CD4-positive, alpha-beta T cell treated with Interleukin-2 at 100 ng/mL for 4 hours (primary cell): ENCODE results near the gene SLAMF9.

Experiments
- DNase-seq: peaks from one replicate; pipeline ENCODE4 v3.0.0-alpha.2; 2020; ENCODE audit warnings: low spot score

The SLAMF9 gene

GRCh38 chr1:159932296-159933285, 21.4 kb downstream of the SLAMF9 start:
- DNase-seq: no peak

GRCh38 chr1:159931795-159932173, 22.3 kb downstream of the SLAMF9 start:
- DNase-seq: no peak

- no peak for DNase-seq
Observed at GRCh38 chr1:159931101-159931794, 22.8 kb downstream of the SLAMF9 start.

DNA sequence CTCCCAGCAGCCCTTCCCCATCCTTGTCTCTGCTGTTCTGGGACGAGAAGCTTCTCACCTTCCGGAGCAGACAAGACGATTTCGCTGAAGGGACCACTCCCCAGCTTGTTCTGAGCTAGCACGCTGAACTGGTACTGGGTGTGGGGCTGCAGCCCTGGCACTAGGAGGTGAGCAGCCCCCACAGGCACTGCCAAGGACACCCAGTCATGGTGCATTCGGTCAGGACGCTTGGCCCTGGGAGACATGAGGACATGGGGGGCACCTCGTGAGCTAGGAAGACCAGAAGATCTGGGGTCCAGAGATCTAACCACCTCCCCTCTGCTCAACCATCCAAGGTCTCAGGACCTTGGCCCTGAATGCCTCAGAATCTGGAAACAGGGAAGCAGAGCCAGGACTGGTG, 23.4 kb downstream of the SLAMF9 start:
- no peak for DNase-seq

GRCh38 chr1:159930216-159930615, 23.8 kb downstream of the SLAMF9 start:
- no peak for DNase-seq

- no peak for DNase-seq
Observed at GRCh38 chr1:159929155-159930051, 24.6 kb downstream of the SLAMF9 start.

- no peak for DNase-seq
Observed at GRCh38 chr1:159928491-159929050, 25.5 kb downstream of the SLAMF9 start.

DNA sequence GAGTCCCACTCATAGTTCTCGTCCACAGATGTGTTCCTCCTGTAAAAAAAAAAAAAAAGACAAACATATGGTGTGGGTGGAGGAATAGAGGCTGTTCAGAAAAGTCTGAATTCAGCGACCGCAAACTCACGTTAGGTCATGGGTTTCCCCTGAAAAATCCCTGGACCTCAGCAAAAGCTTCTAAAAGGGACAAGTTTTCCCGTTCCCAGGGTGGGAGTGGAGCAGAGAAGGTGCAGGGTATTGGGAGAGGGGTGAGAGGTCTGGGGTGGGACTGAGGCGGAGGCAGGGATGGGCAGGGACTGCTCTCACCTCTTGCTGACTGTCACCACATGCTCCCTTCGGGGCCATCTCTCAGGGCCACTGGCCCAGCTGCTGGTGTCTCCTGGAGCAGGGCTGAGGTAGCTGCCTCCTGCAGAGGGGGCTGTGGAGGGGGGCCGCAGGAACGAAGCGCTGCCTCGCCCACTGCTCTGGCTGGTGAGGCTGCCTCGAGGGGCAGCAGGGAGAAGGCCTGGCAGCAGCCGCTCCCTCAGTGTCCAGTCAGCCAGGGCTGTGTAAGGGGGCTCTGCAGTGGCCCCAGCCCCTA, 26.1 kb downstream of the SLAMF9 start:
- no peak for DNase-seq

GRCh38 chr1:159927211-159927848, 26.7 kb downstream of the SLAMF9 start:
- no peak for DNase-seq

- DNase-seq: no peak
Observed at GRCh38 chr1:159925719-159926078, 28.3 kb downstream of the SLAMF9 start.

DNA sequence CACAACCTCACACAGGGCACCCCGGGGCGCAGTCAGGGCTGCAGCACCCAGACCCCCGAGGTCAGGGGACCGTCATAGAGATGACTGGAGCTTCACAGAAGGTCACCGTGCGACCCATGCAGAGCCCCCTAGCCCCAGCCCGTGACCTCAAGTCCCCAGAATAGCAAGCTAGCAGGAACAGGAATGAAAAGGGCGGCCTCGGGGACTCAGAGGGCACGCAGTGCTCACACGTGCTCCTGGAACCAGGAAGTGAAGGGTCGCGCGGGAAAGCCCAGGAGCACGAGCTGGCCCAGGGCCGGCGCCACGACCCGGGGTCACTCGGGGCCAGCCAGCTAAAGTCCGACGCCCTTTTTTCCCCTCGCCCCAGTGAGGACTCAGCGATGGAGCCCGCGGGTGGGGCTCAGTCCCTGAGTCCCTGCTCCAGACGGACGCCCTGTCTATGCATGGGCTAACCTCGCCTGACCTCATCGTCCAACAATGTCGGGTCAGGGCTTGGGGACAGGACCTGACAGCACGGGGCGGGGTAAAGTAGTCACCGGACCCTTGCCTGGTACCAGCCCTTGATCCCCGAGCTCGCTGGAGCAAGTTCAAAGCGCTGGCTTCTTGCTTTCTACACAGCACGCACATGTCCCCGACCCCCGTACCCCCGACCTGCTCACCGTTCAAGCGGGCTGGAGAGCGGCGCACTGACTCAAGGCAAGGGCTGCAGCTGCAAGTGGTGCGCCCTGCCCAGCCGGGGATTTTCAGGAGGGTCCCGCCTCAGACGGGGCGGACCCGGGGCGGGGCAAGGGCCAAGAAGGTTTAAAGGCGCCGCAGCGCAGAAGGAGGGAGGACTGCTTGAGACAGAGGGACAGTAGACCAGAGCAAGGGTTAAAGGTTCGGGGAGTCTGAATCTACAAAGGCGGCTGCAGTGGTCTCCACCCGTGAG, 29.0 kb downstream of the SLAMF9 start, which contains the start of gene TAGLN2:
Gene TAGLN2, minus strand, starts transcription at position 717 of the 928 bp plus-strand sequence. CDS start 4,998 bp downstream, outside the sequence.
- DNase-seq: peak; percentile 96

GRCh38 chr1:159924025-159924790, 29.8 kb downstream of the SLAMF9 start:
- peak; percentile 83 for DNase-seq

DNA sequence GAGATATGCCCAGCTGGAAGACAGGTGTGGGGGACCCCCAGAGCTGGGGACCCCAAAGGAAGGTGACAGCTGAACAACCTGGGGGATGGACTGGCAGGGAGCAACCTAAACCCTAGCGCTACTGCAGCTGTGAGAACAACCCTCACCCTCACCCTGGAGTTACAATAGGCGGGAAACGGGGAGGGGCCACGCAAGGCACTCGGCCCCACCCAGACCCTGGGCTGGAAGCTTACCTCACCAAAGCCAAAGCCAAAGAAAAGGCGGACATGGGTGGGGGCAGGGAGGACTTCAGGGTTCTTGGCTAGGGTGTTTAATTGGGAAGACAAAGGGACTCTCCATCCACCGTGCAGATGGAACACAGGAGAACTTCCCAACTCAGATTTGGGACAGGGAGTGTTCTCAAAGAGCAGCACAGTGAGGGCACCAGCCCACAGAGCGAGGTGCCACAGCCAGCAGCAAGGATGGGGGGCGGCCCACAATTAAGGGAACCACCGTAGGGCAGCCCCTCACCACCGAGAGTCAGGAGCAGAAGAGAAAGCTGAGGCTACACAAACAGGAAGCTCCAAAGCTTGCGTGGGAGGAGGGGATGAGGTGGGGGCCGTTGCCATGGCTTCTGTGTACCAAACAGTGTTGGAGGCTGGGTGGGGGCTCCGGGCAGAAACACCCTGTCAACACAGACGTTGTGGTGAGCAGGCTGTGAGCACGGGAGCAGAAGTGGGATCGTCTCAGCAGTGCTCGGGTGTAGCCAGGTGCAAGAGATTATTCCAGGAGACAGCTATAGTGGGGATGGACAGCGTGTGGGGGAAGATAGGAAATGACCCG, 30.6 kb downstream of the SLAMF9 start:
- DNase-seq: peak; percentile 97

DNA sequence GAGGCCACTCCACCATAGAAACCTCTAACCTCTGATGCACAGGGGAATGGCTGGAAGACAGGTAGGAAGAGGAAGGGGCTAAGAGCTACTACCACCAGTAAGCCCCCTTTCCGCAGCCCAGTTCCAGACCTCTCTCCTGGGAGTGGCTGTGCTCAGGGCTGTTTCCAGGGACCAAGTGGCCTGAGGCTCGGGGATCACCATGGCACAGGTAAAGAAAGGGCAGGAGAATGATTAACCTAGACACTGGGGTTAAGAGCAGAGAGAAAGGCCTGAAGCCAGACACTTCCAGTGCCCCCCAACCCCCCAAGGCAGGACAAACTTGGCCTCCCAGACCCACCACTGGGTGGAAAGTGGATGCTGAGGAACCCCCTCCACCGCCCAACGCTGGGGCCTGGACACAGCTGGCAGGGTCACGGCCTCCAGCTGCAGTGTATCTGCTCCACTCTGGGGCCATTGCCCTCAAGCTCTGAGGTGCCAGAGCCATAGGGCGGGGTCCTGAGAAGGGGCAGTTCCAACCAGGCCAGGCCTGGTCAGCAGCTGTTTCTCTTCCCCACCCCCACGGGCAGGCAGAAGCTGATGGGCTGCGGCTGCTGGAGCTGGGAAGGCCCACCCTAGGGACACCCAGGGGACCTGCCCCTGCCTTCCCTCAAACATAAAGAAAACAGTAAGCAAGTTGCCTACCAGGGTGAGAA, 31.4 kb downstream of the SLAMF9 start:
- no peak for DNase-seq

DNA sequence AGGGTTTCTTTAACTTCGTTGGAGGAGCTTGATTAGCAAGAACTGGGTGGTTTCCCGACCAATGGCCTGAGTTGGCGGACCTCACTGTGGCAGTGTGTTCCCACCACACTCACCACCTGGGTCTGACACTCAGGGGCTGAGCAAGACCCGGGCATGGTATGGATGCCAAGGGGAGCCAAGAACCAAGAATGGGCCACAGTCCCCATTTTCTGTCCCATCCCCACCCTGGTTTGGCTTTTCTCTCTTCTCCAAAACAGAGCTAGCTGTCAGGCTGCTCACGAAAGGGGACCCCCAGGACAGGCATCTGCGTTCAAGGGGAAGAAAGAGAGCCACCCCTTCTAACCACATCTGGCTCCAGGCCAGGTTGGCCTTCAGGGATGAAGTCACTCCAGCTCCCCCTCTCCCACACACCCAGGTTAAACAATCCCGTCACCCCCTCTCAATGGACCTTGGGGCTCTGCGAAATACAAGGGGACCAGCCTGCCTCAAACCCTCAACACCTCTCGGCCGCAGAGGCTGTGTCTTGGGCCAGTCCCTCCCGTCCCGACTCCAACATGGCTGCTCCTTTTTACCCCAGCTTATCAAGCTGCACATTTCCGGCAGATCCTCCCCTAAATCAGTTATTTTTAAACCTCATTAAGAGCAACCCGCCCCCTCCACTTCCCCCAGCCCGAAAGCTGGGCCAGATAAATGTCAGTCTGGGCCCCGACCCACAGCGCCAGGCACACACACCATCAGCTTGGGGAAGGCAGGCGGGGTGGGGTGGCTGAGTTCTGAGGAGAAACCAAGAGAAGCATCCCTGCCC, 32.1 kb downstream of the SLAMF9 start:
- DNase-seq: peak; percentile 44

- peak; percentile 56 for DNase-seq
Observed at GRCh38 chr1:159921251-159921650, 32.8 kb downstream of the SLAMF9 start.

GRCh38 chr1:159920651-159921050, 33.4 kb downstream of the SLAMF9 start:
- no peak for DNase-seq
